GM21529 (cell line): ENCODE results near the gene COL23A1.
"Not testable (repeated sequence)": the region's sequence is repeated elsewhere in the genome, so short reads cannot be mapped to it uniquely, and the experiment has no call there.

Source experiments
- ATAC-seq: cut with Tn5 transposase; IDR thresholded peaks from one replicate; pipeline ENCODE4 v1.9.1; 2021; ENCODE audit not compliant: unreplicated experiment

COL23A1 gene

GRCh38 chr5:178207183-178207916 is 382.8 kb downstream of the COL23A1 start:
- ATAC-seq = no peak

- ATAC-seq = no peak
Observed at GRCh38 chr5:178206166-178207101, 383.8 kb downstream of the COL23A1 start.

- ATAC-seq = no peak
Observed at GRCh38 chr5:178205749-178206047, 384.5 kb downstream of the COL23A1 start.

GRCh38 chr5:178204935-178205748 is 385.1 kb downstream of the COL23A1 start:
- ATAC-seq = peak; percentile 64

- peak; percentile 81 for ATAC-seq
Observed at GRCh38 chr5:178204182-178204934, 385.8 kb downstream of the COL23A1 start, which contains the start of gene HNRNPAB. HNRNPAB (plus strand) TSS chr5:178204533; CDS start chr5:178204838, 305 bp downstream.

- ATAC-seq = no peak
Observed at GRCh38 chr5:178203670-178204181, 386.5 kb downstream of the COL23A1 start.

GRCh38 chr5:178202541-178202940 is 387.7 kb downstream of the COL23A1 start:
- ATAC-seq = no peak

GRCh38 chr5:178201927-178202235 is 388.3 kb downstream of the COL23A1 start:
- ATAC-seq = no peak

- no peak for ATAC-seq
Observed at GRCh38 chr5:178201221-178201926, 388.8 kb downstream of the COL23A1 start.

GRCh38 chr5:178199581-178200434 is 390.4 kb downstream of the COL23A1 start:
- ATAC-seq = no peak

GRCh38 chr5:178198706-178199105 is 391.5 kb downstream of the COL23A1 start:
- no peak for ATAC-seq

GRCh38 chr5:178198151-178198550 is 392.0 kb downstream of the COL23A1 start:
- not testable (repeated sequence) for ATAC-seq

GRCh38 chr5:178196986-178197385 is 393.2 kb downstream of the COL23A1 start:
- ATAC-seq = no peak

- ATAC-seq = no peak
Observed at GRCh38 chr5:178196281-178196812, 393.8 kb downstream of the COL23A1 start.

GRCh38 chr5:178194026-178194425 is 396.2 kb downstream of the COL23A1 start:
- ATAC-seq = no peak

- ATAC-seq = no peak
Observed at GRCh38 chr5:178193251-178193809, 396.9 kb downstream of the COL23A1 start.

GRCh38 chr5:178192787-178193186 is 397.4 kb downstream of the COL23A1 start:
- ATAC-seq = no peak

- no peak for ATAC-seq
Observed at GRCh38 chr5:178192244-178192643, 397.9 kb downstream of the COL23A1 start.
